ENCODE measurements around the gene ARL14. TPM values are rescaled to one million over a fixed set of nuclear protein-coding genes. Genes with fewer than 3 reads are reported as not detected.

Gene ARL14
- total RNA-seq, 2 experiments from 2014 or later = not detected

- no peaks in the 10 kb centered on the region for H3K36me3 Mint-ChIP-seq (ENCODE audit: low read depth)
- TF ChIP-seq CTCF (IDR thresholded peaks at IDR 0.05) = no peak
- no peaks in the 10 kb centered on the region for H3K9me3 ChIP-seq (ENCODE audit: control insufficient read depth in 1 of 2, insufficient read depth in 1 of 2, low read length in 2 of 2)
- H3K4me3 ChIP-seq (ENCODE audit: low read length) = no peak overlapping the region
- peaks cover 5% of the 10 kb centered on the region for H3K27me3 Mint-ChIP-seq
- intact Hi-C loops (cut with DNase I, micrococcal nuclease) = no loop called here
- DNase-seq (no peak), ATAC-seq (ENCODE audit: poor library complexity) (no peak)
- no peaks in the 10 kb centered on the region for H3K36me3 ChIP-seq (ENCODE audit: insufficient read depth, low read length)
- no peaks in the 10 kb centered on the region for H3K9me3 Mint-ChIP-seq
- ChIA-PET POLR2A (no interaction called here), CTCF (no interaction called here)
- no peak overlapping the region for H3K4me3 Mint-ChIP-seq
- no peaks in the 10 kb centered on the region for H3K4me1 ChIP-seq (ENCODE audit: insufficient read depth, low read length)
- H3K27ac ChIP-seq (ENCODE audit: low read depth in 1 of 2, low read length in 2 of 2) = no peak overlapping the region
- H3K4me1 Mint-ChIP-seq (ENCODE audit: low read depth) = no peaks in the 10 kb centered on the region
- no peak overlapping the region for H3K27ac Mint-ChIP-seq
- no peaks in the 10 kb centered on the region for H3K27me3 ChIP-seq (ENCODE audit: control insufficient read depth in 1 of 2, insufficient read depth in 2 of 2, low read length in 2 of 2)
Observed at GRCh38 chr3:160684368-160684740, 7.4 kb downstream of the ARL14 start.

- no peaks in the 10 kb centered on the region for H3K36me3 Mint-ChIP-seq (ENCODE audit: low read depth)
- CTCF ChIA-PET = no interaction called here
- DNase-seq (no peak), ATAC-seq (ENCODE audit: poor library complexity) (no peak)
- intact Hi-C loops (cut with DNase I, micrococcal nuclease) = no loop called here
- no peak overlapping the region for H3K4me3 Mint-ChIP-seq
- H3K27ac ChIP-seq (ENCODE audit: low read depth in 1 of 2, low read length in 2 of 2) = no peak overlapping the region
- H3K4me1 ChIP-seq (ENCODE audit: insufficient read depth, low read length) = no peaks in the 10 kb centered on the region
- POLR2A ChIA-PET = no interaction called here
- no peaks in the 10 kb centered on the region for H3K4me1 Mint-ChIP-seq (ENCODE audit: low read depth)
- no peaks in the 10 kb centered on the region for H3K9me3 ChIP-seq (ENCODE audit: control insufficient read depth in 1 of 2, insufficient read depth in 1 of 2, low read length in 2 of 2)
- no peaks in the 10 kb centered on the region for H3K36me3 ChIP-seq (ENCODE audit: insufficient read depth, low read length)
- no peak for TF ChIP-seq CTCF (IDR thresholded peaks at IDR 0.05)
- no peaks in the 10 kb centered on the region for H3K9me3 Mint-ChIP-seq
- H3K4me3 ChIP-seq (ENCODE audit: low read length) = no peak overlapping the region
- no peaks in the 10 kb centered on the region for H3K27me3 ChIP-seq (ENCODE audit: control insufficient read depth in 1 of 2, insufficient read depth in 2 of 2, low read length in 2 of 2)
- H3K27ac Mint-ChIP-seq = no peak overlapping the region
- peaks cover 5% of the 10 kb centered on the region for H3K27me3 Mint-ChIP-seq
Observed at GRCh38 chr3:160685144-160685766, 8.3 kb downstream of the ARL14 start.

GRCh38 chr3:160686955-160687535 is 10.1 kb downstream of the ARL14 start:
- CTCF ChIA-PET = interaction anchor here (0.8 to 0.9 kb wide), 2 partner anchors 12 to 254 kb away, joined by 3 read pairs; no protein-coding TSS in a partner anchor
- peak in 2 of 14 experiments; percentile 27 to 35 for DNase-seq

More at GRCh38 chr3:160686955-160687535, 10.1 kb downstream of the ARL14 start:
- Mint-ChIP-seq H3K27me3 (peaks cover 5% of the 10 kb centered on the region), H3K4me3 (no peak overlapping the region), H3K9me3 (no peaks in the 10 kb centered on the region), H3K4me1 (ENCODE audit: low read depth) (no peaks in the 10 kb centered on the region), H3K27ac (no peak overlapping the region), H3K36me3 (ENCODE audit: low read depth) (no peaks in the 10 kb centered on the region)
- Histone ChIP-seq H3K9me3 (ENCODE audit: control insufficient read depth in 1 of 2, insufficient read depth in 1 of 2, low read length in 2 of 2) (no peaks in the 10 kb centered on the region), H3K27me3 (ENCODE audit: control insufficient read depth in 1 of 2, insufficient read depth in 2 of 2, low read length in 2 of 2) (no peaks in the 10 kb centered on the region), H3K36me3 (ENCODE audit: insufficient read depth, low read length) (no peaks in the 10 kb centered on the region), H3K4me3 (ENCODE audit: low read length) (no peak overlapping the region), H3K4me1 (ENCODE audit: insufficient read depth, low read length) (no peaks in the 10 kb centered on the region), H3K27ac (ENCODE audit: low read depth in 1 of 2, low read length in 2 of 2) (no peak overlapping the region)
- TF ChIP-seq CTCF (IDR thresholded peaks at IDR 0.05) = peak; percentile 30
- intact Hi-C loops (cut with DNase I, micrococcal nuclease) = loop anchor here in 1 of 2 experiments (1.0 kb wide), 1 partner anchor 255 kb away; no protein-coding TSS in a partner anchor
- POLR2A ChIA-PET = interaction anchor here (0.6 kb wide), 2 partner anchors 19 to 42 kb away, joined by 3 read pairs; no protein-coding TSS in a partner anchor
- ATAC-seq (ENCODE audit: poor library complexity) = no peak
